ENCODE measurements around the gene SDK2. TPM values are rescaled to one million over a fixed set of nuclear protein-coding genes. Genes with fewer than 3 reads are reported as not detected.
A peak's percentile ranks its signal among the peaks of the same experiment; 100 is the strongest.

SDK2 gene
- total and polyA plus RNA-seq, 2 donors from 2014 or later, result 0.37 to 2.4 TPM

GRCh38 chr17:73550556-73550955 is 93.7 kb downstream of the SDK2 start:
- Histone ChIP-seq H3K36me3 (ENCODE audit: control insufficient read depth in 2 of 3, insufficient read depth in 3 of 3, low read length in 3 of 3) (no peaks in the 10 kb centered on the region), H3K4me1 (ENCODE audit: control insufficient read depth in 2 of 3, insufficient read depth in 2 of 3, low read depth in 1 of 3, low read length in 3 of 3) (no peaks in the 10 kb centered on the region), H3K9me3 (ENCODE audit: control insufficient read depth in 2 of 3, insufficient read depth in 1 of 3, low read length in 3 of 3) (no peaks in the 10 kb centered on the region), H3K9ac (ENCODE audit: low read length in 3 of 3) (no peak overlapping the region), H3K27me3 (ENCODE audit: control insufficient read depth, insufficient read depth, low read length) (no peaks in the 10 kb centered on the region), H3K27ac (ENCODE audit: low read depth in 2 of 2, low read length in 2 of 2) (no peak overlapping the region), H3K4me3 (ENCODE audit: low read length in 3 of 3) (no peak overlapping the region)
- intact Hi-C loops (cut with DNase I), result no loop called here
- no peak for DNase-seq
- TF ChIP-seq CTCF (IDR thresholded peaks at IDR 0.05; ENCODE audit: borderline replicate concordance, extremely low read depth, insufficient read depth), result no peak
- no peak for FAIRE-seq

GRCh38 chr17:73549841-73550430 is 94.3 kb downstream of the SDK2 start:
- H3K9me3 ChIP-seq (ENCODE audit: control insufficient read depth in 2 of 3, insufficient read depth in 1 of 3, low read length in 3 of 3), result no peaks in the 10 kb centered on the region
- H3K4me1 ChIP-seq (ENCODE audit: control insufficient read depth in 2 of 3, insufficient read depth in 2 of 3, low read depth in 1 of 3, low read length in 3 of 3), result no peaks in the 10 kb centered on the region
- intact Hi-C loops (cut with DNase I), result no loop called here
- no peak for TF ChIP-seq CTCF (IDR thresholded peaks at IDR 0.05; ENCODE audit: borderline replicate concordance, extremely low read depth, insufficient read depth)
- FAIRE-seq, result no peak
- H3K36me3 ChIP-seq (ENCODE audit: control insufficient read depth in 2 of 3, insufficient read depth in 3 of 3, low read length in 3 of 3), result no peaks in the 10 kb centered on the region
- H3K27ac ChIP-seq (ENCODE audit: low read depth in 2 of 2, low read length in 2 of 2), result no peak overlapping the region
- no peak overlapping the region for H3K9ac ChIP-seq (ENCODE audit: low read length in 3 of 3)
- no peak overlapping the region for H3K4me3 ChIP-seq (ENCODE audit: low read length in 3 of 3)
- peak in 3 of 5 donors; percentile 44 to 59 (median 58) for DNase-seq
- H3K27me3 ChIP-seq (ENCODE audit: control insufficient read depth, insufficient read depth, low read length), result no peaks in the 10 kb centered on the region

- intact Hi-C loops (cut with DNase I), result no loop called here
- DNase-seq, result no peak
- FAIRE-seq, result no peak
Measured at GRCh38 chr17:73548620-73549311, 95.5 kb downstream of the SDK2 start.

More at GRCh38 chr17:73548620-73549311, 95.5 kb downstream of the SDK2 start:
- TF ChIP-seq CTCF (IDR thresholded peaks at IDR 0.05; ENCODE audit: borderline replicate concordance, extremely low read depth, insufficient read depth), result no peak
- Histone ChIP-seq H3K9ac (ENCODE audit: low read length in 3 of 3) (no peak overlapping the region), H3K4me1 (ENCODE audit: control insufficient read depth in 2 of 3, insufficient read depth in 2 of 3, low read depth in 1 of 3, low read length in 3 of 3) (no peaks in the 10 kb centered on the region), H3K36me3 (ENCODE audit: control insufficient read depth in 2 of 3, insufficient read depth in 3 of 3, low read length in 3 of 3) (no peaks in the 10 kb centered on the region), H3K27ac (ENCODE audit: low read depth in 2 of 2, low read length in 2 of 2) (no peak overlapping the region), H3K27me3 (ENCODE audit: control insufficient read depth, insufficient read depth, low read length) (no peaks in the 10 kb centered on the region), H3K9me3 (ENCODE audit: control insufficient read depth in 2 of 3, insufficient read depth in 1 of 3, low read length in 3 of 3) (no peaks in the 10 kb centered on the region), H3K4me3 (ENCODE audit: low read length in 3 of 3) (no peak overlapping the region)

Measured in kidney (tissue), 14 donors.